OCI-LY3 (cell line): ENCODE measurements around the gene GFI1B.

ENCODE experiments used
- H2AFZ ChIP-seq: fragments of 200-600, 300-600 bp; shearing (Covaris generic); 2 replicates; pipeline ENCODE4 v1.6.0; 2014; ENCODE audit warnings: antibody characterized with exemption, low read depth, low read length
- H3K27ac ChIP-seq: fragments of 200-600, 300-600 bp; sonication (generic); 2 replicates; pipeline ENCODE4 v1.5.1; 2014; ENCODE audit warnings: mild to moderate bottlenecking, low read length, moderate library complexity, mixed read lengths
- H3K27me3 ChIP-seq: fragments of 200-600, 300-600 bp; sonication (generic); 2 replicates; pipeline ENCODE4 v1.6.1; 2014; ENCODE audit warnings: low read depth, low read length, mixed read lengths
- H3K36me3 ChIP-seq: fragments of 200-600, 300-600 bp; sonication (generic); replicated peaks from 2 replicates; pipeline ENCODE3; 2014; ENCODE audit warnings: low read depth, low read length, mixed read lengths
- H3K4me1 ChIP-seq: fragments of 300-600, 200-600 bp; sonication (generic); 2 replicates; pipeline ENCODE4 v1.6.1; 2014; ENCODE audit warnings: low read length, mixed read lengths
- H3K4me2 ChIP-seq: fragments of 200-600, 300-600 bp; sonication (generic); 2 replicates; pipeline ENCODE4 v1.6.1; 2014; ENCODE audit warnings: low read length, mixed read lengths
- H3K4me3 ChIP-seq: fragments of 300-600, 200-600 bp; sonication (generic); 2 replicates; pipeline ENCODE4 v1.5.1; 2014; ENCODE audit warnings: antibody characterized with exemption, mild to moderate bottlenecking, low read length, moderate library complexity
- H3K79me2 ChIP-seq: fragments of 300-600, 200-600 bp; shearing (Covaris generic); 2 replicates; pipeline ENCODE4 v1.6.1; 2014; ENCODE audit warnings: mild to moderate bottlenecking, low read length, mixed read lengths
- H3K9ac ChIP-seq: fragments of 300-600, 200-600 bp; shearing (Covaris generic); 2 replicates; pipeline ENCODE4 v1.6.0; 2014; ENCODE audit warnings: mild to moderate bottlenecking, low read length, moderate library complexity
- H3K9me3 ChIP-seq: fragments of 200-600, 300-600 bp; shearing (Covaris generic); 2 replicates; pipeline ENCODE4 v1.6.1; 2014; ENCODE audit warnings: low read length, mixed read lengths; ENCODE audit not compliant: insufficient read depth
- H4K20me1 ChIP-seq: fragments of 200-600, 300-600 bp; sonication (generic); 2 replicates; pipeline ENCODE4 v1.6.1; 2016; ENCODE audit warnings: low read length, mixed read lengths; ENCODE audit not compliant: insufficient read depth
- CTCF ChIP-seq: fragments of 200-600, 300-600 bp; sonication (generic); IDR thresholded peaks from 2 replicates; pipeline ENCODE4 v1.5.1; 2014; ENCODE audit warnings: antibody characterized with exemption, low read length, low read depth
- EZH2phosphoT487 ChIP-seq: fragments of 200-600 bp; shearing (Covaris generic); IDR thresholded peaks from 2 replicates; pipeline ENCODE4 v1.6.1; 2018; ENCODE audit warnings: antibody characterized with exemption, mixed run types, low read depth

Gene GFI1B

GRCh38 chr9:132978451-132979131 is at the start of gene GFI1B:
Gene GFI1B (plus strand): TSS chr9:132978694. CDS start chr9:132986679, 7,985 bp downstream.
- Histone ChIP-seq H3K9me3 (no peaks in the 10 kb centered on the region), H3K9ac (no peak within 1 kb of the TSS), H3K36me3 (no peaks in the 10 kb centered on the region), H3K4me3 (peak within 1 kb of the TSS; percentile 64), H3K4me2 (peak within 1 kb of the TSS; percentile 76), H3K27ac (no peak within 1 kb of the TSS), H3K27me3 (peaks cover 37% of the 10 kb centered on the region), H3K4me1 (peaks cover 27% of the 10 kb centered on the region), H3K79me2 (no peaks in the 10 kb centered on the region), H2AFZ (0 out of 2 replicates have a peak within 1 kb of the TSS, but pooled peaks have one; percentile 40), H4K20me1 (no peaks in the 10 kb centered on the region)
- TF ChIP-seq CTCF = no peak
- TF ChIP-seq EZH2phosphoT487 = no peak

GRCh38 chr9:132931178-132931735 is 47.2 kb upstream of the GFI1B start:
- Histone ChIP-seq H3K9ac (no peak overlapping the region), H4K20me1 (no peaks in the 10 kb centered on the region), H3K4me1 (no peaks in the 10 kb centered on the region), H2AFZ (no peak overlapping the region), H3K27me3 (no peaks in the 10 kb centered on the region), H3K4me3 (no peak overlapping the region), H3K79me2 (no peaks in the 10 kb centered on the region), H3K27ac (no peak overlapping the region), H3K36me3 (peaks cover 15% of the 10 kb centered on the region), H3K9me3 (no peaks in the 10 kb centered on the region), H3K4me2 (no peak overlapping the region)
- TF ChIP-seq EZH2phosphoT487 = no peak
- no peak for TF ChIP-seq CTCF

- peaks cover 4% of the 10 kb centered on the region for H3K36me3 ChIP-seq
- H3K79me2 ChIP-seq = peaks cover 12% of the 10 kb centered on the region
- H3K4me2 ChIP-seq = no peak overlapping the region
- H3K4me1 ChIP-seq = no peaks in the 10 kb centered on the region
- no peaks in the 10 kb centered on the region for H3K27me3 ChIP-seq
- TF ChIP-seq CTCF = no peak
- TF ChIP-seq EZH2phosphoT487 = no peak
- H3K27ac ChIP-seq = no peak overlapping the region
- no peak overlapping the region for H3K9ac ChIP-seq
- no peaks in the 10 kb centered on the region for H4K20me1 ChIP-seq
- no peak overlapping the region for H2AFZ ChIP-seq
- no peaks in the 10 kb centered on the region for H3K9me3 ChIP-seq
- no peak overlapping the region for H3K4me3 ChIP-seq
These were observed 43.5 kb upstream of the GFI1B start for GRCh38 chr9:132935026-132935425.

- Histone ChIP-seq H4K20me1 (peaks cover 20% of the 10 kb centered on the region; the same call in 1 of the 2 replicates), H3K9ac (no peak overlapping the region), H2AFZ (no peak overlapping the region), H3K27ac (no peak overlapping the region), H3K4me1 (peaks cover 9% of the 10 kb centered on the region), H3K4me2 (no peak overlapping the region), H3K79me2 (peaks cover 36% of the 10 kb centered on the region), H3K9me3 (no peaks in the 10 kb centered on the region), H3K36me3 (no peaks in the 10 kb centered on the region), H3K4me3 (no peak overlapping the region), H3K27me3 (no peaks in the 10 kb centered on the region)
- TF ChIP-seq CTCF (no peak), EZH2phosphoT487 (no peak)
These were observed 41.0 kb upstream of the GFI1B start for GRCh38 chr9:132937463-132937901.
